Hindlimb muscle (tissue), 1 donor: ENCODE data around the gene TMED4. TPM values are rescaled to one million over a fixed set of nuclear protein-coding genes. Genes with fewer than 3 reads are reported as not detected.

Experiments
- DNase-seq: peaks from one replicate; pipeline ENCODE4 v3.0.0-alpha.2; 2013
- polyA plus RNA-seq: library from polyadenylated mRNA; unstranded; fragments of 120-200 nt; gene quantifications from one replicate; pipeline ENCODE4 v1.2.1, GENCODE V29; 2013; ENCODE audit not compliant: insufficient read length

TMED4 gene
- polyA plus RNA-seq, 1 donor: 91.0 TPM

DNA sequence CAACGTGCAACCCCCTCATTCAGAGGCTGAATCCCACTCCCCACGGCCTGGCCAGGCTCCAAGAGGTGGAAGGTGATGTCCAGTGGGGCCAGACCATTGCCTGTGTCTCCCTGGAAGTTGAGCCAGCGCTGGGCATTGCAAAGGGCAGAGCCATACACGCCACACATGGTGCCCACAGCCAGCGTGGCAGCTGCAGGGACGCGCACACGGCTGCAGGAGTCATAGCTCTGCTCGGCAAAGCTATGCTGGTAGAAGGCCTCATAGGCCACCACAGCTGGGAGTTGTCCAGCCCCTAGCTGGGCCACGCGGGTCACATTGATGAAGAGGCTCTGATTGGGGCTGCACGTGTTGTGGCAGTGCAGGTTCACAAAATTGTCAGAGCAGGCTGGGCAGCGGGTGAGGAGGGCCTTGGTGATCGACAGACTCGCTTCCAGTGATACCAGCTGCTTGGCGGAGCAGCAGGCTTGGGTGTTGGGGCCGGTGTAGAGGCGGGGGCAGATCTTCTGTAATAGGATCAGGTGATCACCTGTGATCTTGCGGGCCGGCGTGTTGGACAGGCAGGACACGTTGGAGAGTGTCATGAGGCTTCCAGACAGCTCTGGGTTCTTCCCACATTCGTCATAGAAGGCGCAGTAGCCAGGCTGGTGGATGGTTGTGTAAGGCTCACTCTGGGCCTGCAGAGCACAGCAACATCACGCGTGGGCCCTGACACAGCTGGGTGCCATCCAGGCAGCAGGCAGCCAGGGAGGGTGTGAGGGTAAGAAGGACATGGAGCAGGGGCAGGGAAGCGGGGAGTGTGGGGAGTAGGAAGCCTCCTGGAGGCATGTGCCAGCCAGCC is 42.1 kb downstream of the TMED4 start:
- DNase-seq: no peak

DNA sequence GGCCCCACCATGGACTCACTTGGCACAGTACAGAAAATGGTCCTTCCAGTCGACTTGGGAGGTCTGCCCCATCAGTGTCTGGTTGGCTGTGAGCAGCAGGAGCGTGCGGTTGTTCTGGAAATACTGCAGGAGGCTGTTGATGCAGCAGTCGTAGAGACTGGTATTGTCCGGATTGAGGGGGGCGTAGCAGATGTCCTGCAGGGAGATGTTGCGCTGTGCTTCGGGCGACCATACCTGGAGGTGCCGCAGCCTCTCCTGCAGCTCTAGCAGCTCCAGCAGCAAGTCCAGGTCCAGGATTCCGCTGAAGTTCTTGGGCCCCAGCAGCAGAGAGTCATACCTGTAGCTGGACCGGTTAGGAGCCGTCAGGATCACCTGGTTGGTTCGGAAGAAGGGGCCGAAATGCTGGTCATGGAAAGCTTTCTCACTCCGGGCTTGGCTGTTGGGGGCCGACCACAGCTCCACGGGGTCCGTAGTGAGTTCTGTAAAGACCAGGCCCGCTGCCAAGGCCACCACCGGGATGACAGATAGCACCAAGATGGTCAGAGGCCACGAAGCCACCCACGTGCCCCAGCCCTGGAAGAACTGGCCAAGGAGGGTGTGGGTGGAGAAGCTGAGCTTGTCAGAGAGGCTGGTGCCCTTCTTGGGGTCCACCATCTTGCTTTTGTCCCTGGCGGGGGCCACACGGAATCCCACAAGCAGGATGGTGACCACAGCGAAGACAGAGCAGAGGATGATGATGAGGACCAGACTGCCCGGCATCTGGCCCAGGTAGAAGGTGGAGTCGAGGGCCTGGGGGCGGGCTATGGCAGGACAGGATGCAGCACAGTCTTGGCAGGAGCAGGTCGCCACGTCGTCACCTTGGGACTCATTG is 43.0 kb downstream of the TMED4 start:
- DNase-seq: no peak

DNA sequence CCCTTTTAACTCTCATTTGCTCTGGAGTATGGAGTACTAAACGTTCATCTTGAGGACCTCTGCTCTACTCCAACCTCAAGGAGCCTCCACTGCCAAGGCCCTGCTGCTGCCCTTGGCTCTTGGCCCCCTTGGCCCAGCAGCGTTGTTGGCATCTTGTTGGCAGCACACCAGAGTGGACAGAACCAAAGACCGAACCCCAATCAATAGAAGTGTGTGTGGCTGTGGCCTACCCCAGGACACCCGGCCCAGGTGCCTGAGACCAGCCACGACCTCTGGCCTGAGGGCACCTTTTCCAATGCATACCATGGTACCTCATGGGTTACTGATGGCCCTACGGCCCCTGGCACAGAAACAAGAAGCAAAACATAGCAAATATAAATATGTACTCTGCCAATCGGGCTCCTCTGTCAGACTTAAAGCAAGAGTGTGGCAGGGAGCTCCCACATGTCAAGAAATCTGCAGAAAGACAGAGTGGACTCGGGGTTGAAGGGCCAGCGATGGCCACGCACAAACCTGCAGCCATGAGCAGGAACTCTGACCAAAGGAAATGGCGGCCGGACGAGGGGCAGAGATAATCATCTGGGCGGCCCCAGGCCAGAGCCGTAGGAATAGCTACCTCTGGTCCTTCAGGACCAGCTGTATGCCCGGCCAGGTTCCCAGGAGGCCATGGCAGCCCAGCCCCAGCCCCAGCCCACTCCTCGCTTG is 43.8 kb downstream of the TMED4 start:
- no peak for DNase-seq

DNA sequence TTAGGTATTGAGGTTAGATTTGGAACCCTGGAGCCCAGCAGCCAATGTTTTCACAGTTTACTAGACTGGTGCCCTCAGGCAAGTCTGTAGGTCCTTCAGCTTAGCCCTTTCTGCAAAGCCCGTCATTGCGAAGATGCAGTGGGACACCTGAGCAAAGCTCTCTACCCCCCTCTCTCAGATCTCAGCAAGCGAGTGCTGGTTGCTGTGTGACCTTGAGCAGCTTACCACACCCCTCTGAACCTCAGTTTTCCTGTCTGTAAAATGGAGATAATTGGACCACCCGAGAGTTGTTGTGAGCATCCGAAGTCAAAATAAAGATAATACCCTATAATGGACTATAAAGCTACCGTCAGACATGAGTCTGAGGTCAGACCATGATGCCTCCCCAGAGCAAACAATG is 44.6 kb downstream of the TMED4 start:
- no peak for DNase-seq

DNA sequence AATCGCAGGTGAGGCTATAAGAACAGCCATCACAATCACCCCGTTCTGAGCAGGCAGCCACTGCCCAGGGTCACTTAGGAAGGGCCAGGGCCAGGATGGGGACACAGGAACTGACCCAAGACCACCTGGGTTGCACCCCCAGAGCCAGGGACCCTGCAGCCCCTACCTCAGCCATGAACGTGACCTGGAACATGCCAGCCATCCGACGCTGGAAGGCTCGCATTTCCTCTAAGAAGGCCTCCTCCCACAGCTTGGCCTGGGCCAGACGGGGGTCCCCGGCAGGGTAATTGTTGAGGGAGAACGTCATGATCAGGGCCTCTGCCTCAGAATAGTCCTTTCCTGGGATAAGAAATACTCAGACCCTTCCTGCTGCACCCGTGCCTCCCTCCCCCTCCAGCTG is 45.9 kb downstream of the TMED4 start:
- no peak for DNase-seq

DNA sequence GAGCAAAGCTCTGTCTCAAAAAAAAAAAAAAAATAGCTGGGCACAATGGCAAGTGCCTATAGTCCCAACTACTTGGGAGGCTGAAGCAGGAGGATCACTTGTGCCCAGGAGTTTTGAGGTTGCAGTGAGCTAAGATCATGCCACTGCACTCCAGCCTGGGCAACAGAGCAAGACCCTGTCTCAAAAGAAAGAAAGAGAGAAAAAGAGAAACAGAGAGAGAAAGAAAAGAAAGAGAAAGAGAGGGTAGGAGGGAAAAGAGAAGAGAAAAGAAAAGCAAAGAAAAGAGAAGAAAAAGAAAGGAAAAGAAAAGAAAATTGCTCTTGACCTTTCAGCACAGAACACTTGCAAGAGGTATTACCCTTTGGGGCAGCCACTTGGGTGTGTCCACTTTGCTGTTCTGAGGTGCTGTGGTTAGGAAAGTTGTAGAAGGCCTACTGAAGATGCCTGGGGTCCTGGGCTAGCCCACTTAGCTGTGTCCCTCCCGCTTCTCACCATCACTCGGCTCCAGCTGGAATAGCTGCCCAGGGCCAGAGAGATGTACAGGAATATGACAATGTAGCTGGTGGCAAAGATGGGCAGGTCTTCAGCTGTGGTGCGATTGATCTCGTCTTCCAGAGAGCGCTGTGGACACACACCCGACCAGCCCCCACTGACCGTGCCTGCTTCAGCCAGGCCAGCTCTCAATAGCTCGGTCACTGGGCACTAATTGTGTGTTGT is 46.5 kb downstream of the TMED4 start:
- DNase-seq: no peak

DNA sequence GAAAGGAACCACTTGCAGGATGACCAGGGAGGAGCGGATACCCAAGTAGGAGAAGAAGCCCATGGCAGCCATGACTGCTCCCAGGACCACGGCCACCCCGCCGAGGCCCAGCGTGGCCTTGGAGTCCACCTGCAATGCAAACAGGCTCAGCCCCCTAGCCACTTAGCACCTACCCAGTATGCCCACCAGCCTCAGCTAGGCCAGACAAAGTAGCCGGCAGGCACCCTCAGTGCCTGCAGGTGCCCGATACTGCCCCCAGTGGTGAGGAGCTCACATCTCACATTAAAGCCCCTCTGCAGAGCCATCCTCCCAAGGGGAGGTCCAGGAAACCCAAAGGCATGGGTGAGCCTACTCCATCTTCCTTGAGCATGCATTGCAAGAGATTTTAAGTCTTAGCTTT is 47.5 kb downstream of the TMED4 start:
- no peak for DNase-seq

DNA sequence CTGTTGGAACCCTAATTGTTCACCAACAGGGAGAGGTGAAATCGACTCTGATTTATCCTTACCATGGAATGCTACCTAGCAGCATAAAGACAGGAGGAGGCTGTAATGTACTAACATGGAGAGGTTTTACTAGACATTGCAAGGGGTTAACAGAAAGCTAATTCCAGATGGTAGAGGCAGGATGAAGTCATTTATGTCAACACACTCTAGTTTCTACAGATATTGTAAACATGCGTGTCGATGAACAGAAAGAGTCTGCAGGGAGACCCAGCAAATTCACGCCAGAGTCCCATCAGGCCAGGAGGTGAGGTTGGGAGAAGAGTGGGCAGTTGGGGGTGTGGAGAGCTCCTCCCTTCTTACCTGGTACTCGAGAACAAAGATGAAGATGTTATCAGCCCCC is 47.9 kb downstream of the TMED4 start:
- no peak for DNase-seq

DNA sequence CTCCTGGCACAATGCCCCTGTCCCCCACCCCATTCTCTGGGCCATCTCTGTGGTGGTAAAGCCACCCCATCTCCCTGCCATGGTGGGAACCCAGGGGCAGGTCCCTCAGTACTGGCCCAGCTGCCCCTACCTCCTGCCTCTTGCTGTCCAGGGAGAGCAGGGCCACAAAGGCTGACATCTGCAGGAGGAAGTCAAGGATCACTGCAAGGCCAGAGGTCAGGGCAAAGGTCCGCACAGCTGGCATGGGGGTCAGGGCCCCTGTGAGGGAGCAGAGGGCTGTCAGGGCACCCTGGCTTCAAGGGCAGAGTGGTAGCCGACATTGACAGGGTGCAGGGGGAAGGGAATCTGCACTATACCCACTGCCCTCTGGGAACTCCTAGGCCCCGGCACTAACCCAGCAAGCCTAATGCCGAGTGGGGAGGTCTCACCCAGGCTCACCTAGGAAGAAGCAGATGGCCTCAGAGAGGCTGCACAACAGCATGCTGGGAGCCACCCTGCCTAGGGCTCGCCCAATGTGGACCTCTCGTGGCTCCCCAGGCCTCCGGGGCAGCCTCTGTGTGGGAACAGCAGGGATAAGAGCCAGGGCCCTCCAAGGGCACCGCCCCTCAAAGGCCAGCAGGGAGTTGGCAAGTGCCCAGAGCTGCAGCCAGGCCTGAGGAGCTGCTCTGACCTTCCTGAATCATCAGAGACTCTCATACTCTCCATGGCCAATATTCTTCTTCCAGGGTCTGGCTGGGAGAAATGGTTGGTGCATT is 48.6 kb downstream of the TMED4 start:
- no peak for DNase-seq

DNA sequence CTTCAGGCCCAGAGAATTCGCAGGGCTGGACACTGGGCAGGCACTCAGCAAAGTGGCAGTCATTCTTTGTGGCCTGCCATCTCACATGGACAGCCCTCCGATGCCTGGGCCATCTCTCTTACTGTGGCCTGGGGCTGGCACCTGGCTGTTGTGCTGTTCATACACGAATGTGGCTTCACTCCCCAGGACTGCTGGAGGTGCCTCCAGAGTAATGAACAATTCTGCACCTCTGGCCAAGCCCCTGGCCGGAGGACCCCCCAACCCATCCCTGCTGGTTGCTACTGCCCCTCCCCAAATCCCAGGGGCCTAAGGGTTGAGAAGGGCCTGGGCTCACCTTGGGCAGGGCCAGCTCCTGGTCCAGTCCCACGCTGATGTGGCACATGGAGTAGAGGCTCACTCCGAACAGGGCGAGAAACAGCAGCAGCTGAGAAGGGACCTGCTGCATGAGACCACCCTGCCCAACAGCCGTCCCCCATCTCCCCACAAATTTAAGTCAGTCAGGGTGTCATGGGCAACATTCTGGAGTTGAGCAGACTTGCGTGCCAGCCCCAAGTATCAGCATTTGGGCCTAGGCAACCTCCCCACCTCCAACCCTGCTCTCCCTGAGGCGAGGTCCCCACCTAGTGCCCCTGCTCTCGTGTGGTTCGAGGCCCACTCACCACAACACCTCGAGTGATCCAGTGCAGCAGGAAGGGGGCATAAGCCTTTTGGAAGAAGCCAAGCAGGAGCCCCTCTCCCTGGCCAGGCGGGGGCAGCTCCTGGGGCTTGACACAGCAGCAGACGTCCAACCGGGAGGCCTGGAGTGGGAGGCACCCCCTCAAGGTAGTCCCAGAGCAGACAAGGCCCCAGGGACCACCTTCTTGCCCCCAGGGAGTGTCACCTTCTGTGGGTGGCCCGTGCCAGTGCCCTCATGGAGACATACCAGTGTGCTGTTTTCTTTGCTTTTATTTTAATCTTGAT is 50.3 kb downstream of the TMED4 start:
- no peak for DNase-seq

DNA sequence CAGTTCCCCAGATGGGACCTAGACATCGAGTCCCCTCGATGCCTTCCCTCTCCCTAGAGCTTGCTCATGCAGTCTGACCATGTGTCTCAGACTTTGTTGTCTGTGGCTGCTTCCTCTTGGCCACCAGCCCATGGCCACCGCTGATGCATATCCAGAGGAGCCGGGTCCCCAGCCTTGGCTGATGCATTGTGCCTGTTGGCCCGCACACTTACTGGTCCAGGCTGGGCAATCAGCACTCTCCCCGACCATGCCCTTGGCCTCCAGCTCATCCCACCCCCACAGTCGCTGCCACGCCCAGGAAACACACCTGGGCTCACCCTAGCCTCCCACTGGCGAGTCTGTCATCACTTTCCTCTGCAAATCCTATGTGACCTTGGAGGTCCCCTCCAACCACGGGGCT is 51.0 kb downstream of the TMED4 start:
- no peak for DNase-seq

Other genes starting within 250 kb of the TMED4 start
- 84.1 TPM for gene NUDCD3, start 91.6 kb downstream of the TMED4 start, polyA plus RNA-seq
- 0.08 TPM for gene NPC1L1, start 40.9 kb downstream of the TMED4 start, polyA plus RNA-seq
- 54.0 TPM for gene DDX56, start 8.3 kb downstream of the TMED4 start, polyA plus RNA-seq
- 66.4 TPM for gene OGDH, start 24.4 kb upstream of the TMED4 start, polyA plus RNA-seq
- gene ZMIZ2, start 166.6 kb upstream of the TMED4 start, polyA plus RNA-seq: 44.4 TPM
- 647 TPM for gene PPIA, start 214.4 kb upstream of the TMED4 start, polyA plus RNA-seq